Activated CD8-positive, alpha-beta T cell treated with anti-CD3 and anti-CD28 coated beads, Interleukin-2, amount 10 ng/mL, durations not matched to agents 7 days and 5 days (primary cell): ENCODE measurements around the gene KLHL42. TPM values are rescaled to one million over a fixed set of nuclear protein-coding genes. Genes with fewer than 3 reads are reported as not detected.
"Not testable (repeated sequence)": the region's sequence is repeated elsewhere in the genome, so short reads cannot be mapped to it uniquely, and the experiment has no call there.

Source experiments
- ATAC-seq: fragments of 150-1000 bp; cut with Tn5 transposase; one replicate; pipeline ENCODE4 v1.10.0; 2021; ENCODE audit warnings: moderate library complexity
- CTCF ChIA-PET: fragments of 350-600 bp; sonication (Branson Sonifier 250); formaldehyde crosslinking; loops from one replicate; lab custom pipeline; 2021; ENCODE audit warnings: antibody characterized with exemption; lab: Charles Lee
- POLR2A ChIA-PET: fragments of 350-600 bp; sonication (Branson Sonifier 250); formaldehyde crosslinking; loops from one replicate; lab custom pipeline; 2021; ENCODE audit warnings: antibody characterized with exemption; lab: Charles Lee
- DNase-seq: peaks from one replicate; pipeline ENCODE4 v3.0.0-alpha.2; 2020
- H3K27ac Mint-ChIP-seq: one replicate; pipeline ENCODE4 v1.8.0; 2021; ENCODE audit warnings: mild to moderate bottlenecking, mixed read lengths
- H3K27me3 Mint-ChIP-seq: one replicate; pipeline ENCODE4 v1.8.0; 2021; ENCODE audit warnings: low read depth, mixed read lengths
- H3K36me3 Mint-ChIP-seq: one replicate; pipeline ENCODE4 v1.8.0; 2021; ENCODE audit warnings: low read depth, mixed read lengths
- H3K4me1 Mint-ChIP-seq: one replicate; pipeline ENCODE4 v1.8.0; 2021; ENCODE audit warnings: low read depth, mixed read lengths
- H3K4me3 Mint-ChIP-seq: one replicate; pipeline ENCODE4 v1.8.0; 2021; ENCODE audit warnings: mild to moderate bottlenecking, mixed read lengths
- H3K9me3 Mint-ChIP-seq: one replicate; pipeline ENCODE4 v1.8.0; 2022; ENCODE audit warnings: mixed read lengths; ENCODE audit not compliant: insufficient read depth
- total RNA-seq, 2 experiments: library from RNA; stranded (reverse); gene quantifications; one replicate each; pipeline ENCODE4 v1.2.3, GENCODE V29; 2021

The KLHL42 gene
- total RNA-seq: 10 to 100 TPM; 15.9 to 16.9 TPM

GRCh38 chr12:27779920-27780611, at the start of gene KLHL42, which contains the start of gene MANSC4:
KLHL42 (plus strand) TSS chr12:27780233; CDS start chr12:27780331, 98 bp downstream.
MANSC4 (minus strand) TSS chr12:27780236; CDS start chr12:27771276, 8,960 bp downstream.
- ChIA-PET POLR2A (interaction anchor here (0.5 to 1.8 kb wide), 10 partner anchors 11 to 342 kb away, joined by 3 to 10 read pairs (median 3); no protein-coding TSS in a partner anchor), CTCF (interaction anchor here (0.9 to 2.9 kb wide), 11 partner anchors 9 to 46 kb away, joined by 3 to 24 read pairs (median 4); no protein-coding TSS in a partner anchor)
- DNase-seq: peak; percentile 77
- ATAC-seq: peak; percentile 90
- Mint-ChIP-seq H3K4me3 (peak within 1 kb of the TSS; percentile 81), H3K27ac (peak within 1 kb of the TSS; percentile 86), H3K9me3 (no peaks in the 10 kb centered on the region), H3K36me3 (peaks cover 26% of the 10 kb centered on the region), H3K27me3 (peaks cover 7% of the 10 kb centered on the region), H3K4me1 (peaks cover 34% of the 10 kb centered on the region)

GRCh38 chr12:27732281-27732680, 47.8 kb upstream of the KLHL42 start:
- Mint-ChIP-seq H3K4me1 (no peaks in the 10 kb centered on the region), H3K4me3 (no peak overlapping the region), H3K27ac (no peak overlapping the region), H3K27me3 (no peaks in the 10 kb centered on the region), H3K36me3 (peaks cover 26% of the 10 kb centered on the region), H3K9me3 (no peaks in the 10 kb centered on the region)
- no peak for ATAC-seq
- peak; percentile 34 for DNase-seq
- POLR2A ChIA-PET: interaction anchor here (1.1 kb wide), 1 partner anchor 89 kb away, joined by 3 read pairs; no protein-coding TSS in a partner anchor
- CTCF ChIA-PET: interaction anchor here (0.6 to 7.2 kb wide), 15 partner anchors 8 to 630 kb away, joined by 3 to 99 read pairs (median 3); partner anchors contain the start of genes KLHL42, MANSC4 and REP15

GRCh38 chr12:27733052-27733656, 46.9 kb upstream of the KLHL42 start:
- ChIA-PET POLR2A (interaction anchor here (0.7 to 1.1 kb wide), 2 partner anchors 88 to 581 kb away, joined by 3 read pairs; no protein-coding TSS in a partner anchor), CTCF (interaction anchor here (0.7 to 7.2 kb wide), 25 partner anchors 9 to 215 kb away, joined by 3 to 99 read pairs (median 4); partner anchors contain the start of genes KLHL42, MANSC4 and REP15)
- peaks cover 28% of the 10 kb centered on the region for H3K36me3 Mint-ChIP-seq
- DNase-seq (peak; percentile 53), ATAC-seq (peak; percentile 57)
- H3K9me3 Mint-ChIP-seq: no peaks in the 10 kb centered on the region
- no peak overlapping the region for H3K27ac Mint-ChIP-seq
- H3K4me3 Mint-ChIP-seq: no peak overlapping the region
- no peaks in the 10 kb centered on the region for H3K27me3 Mint-ChIP-seq
- H3K4me1 Mint-ChIP-seq: no peaks in the 10 kb centered on the region

GRCh38 chr12:27733791-27734190, 46.2 kb upstream of the KLHL42 start:
- ChIA-PET CTCF (interaction anchor here (0.5 to 7.2 kb wide), 23 partner anchors 8 to 1032 kb away, joined by 3 to 99 read pairs (median 4); partner anchors contain the start of genes KLHL42 and MANSC4), POLR2A (interaction anchor here (0.7 kb wide), 1 partner anchor 581 kb away, joined by 3 read pairs; no protein-coding TSS in a partner anchor)
- Mint-ChIP-seq H3K9me3 (no peaks in the 10 kb centered on the region), H3K4me3 (no peak overlapping the region), H3K4me1 (peaks cover 1% of the 10 kb centered on the region), H3K27me3 (no peaks in the 10 kb centered on the region), H3K27ac (no peak overlapping the region), H3K36me3 (peaks cover 28% of the 10 kb centered on the region)
- no peak for DNase-seq
- ATAC-seq: no peak

- ATAC-seq, POLR2A ChIA-PET, H3K9me3 Mint-ChIP-seq, H3K4me3 Mint-ChIP-seq, H3K27me3 Mint-ChIP-seq, H3K27ac Mint-ChIP-seq, H3K4me1 Mint-ChIP-seq, DNase-seq: not testable (repeated sequence)
- H3K36me3 Mint-ChIP-seq: peaks cover 23% of the 10 kb centered on the region
- CTCF ChIA-PET: interaction anchor here (0.5 to 7.2 kb wide), 12 partner anchors 8 to 1032 kb away, joined by 3 to 99 read pairs (median 6); partner anchors contain the start of genes KLHL42 and MANSC4
These were observed 45.7 kb upstream of the KLHL42 start for GRCh38 chr12:27734321-27734720.

GRCh38 chr12:27743601-27744000, 36.4 kb upstream of the KLHL42 start:
- DNase-seq (no peak), ATAC-seq (no peak)
- Mint-ChIP-seq H3K4me3 (no peak overlapping the region), H3K4me1 (peaks cover 8% of the 10 kb centered on the region), H3K36me3 (peaks cover 41% of the 10 kb centered on the region), H3K27ac (no peak overlapping the region), H3K27me3 (no peaks in the 10 kb centered on the region), H3K9me3 (no peaks in the 10 kb centered on the region)
- ChIA-PET CTCF (interaction anchor here (0.6 to 3.4 kb wide), 2 partner anchors 77 to 809 kb away, joined by 3 to 18 read pairs; no protein-coding TSS in a partner anchor), POLR2A (no interaction called here)

GRCh38 chr12:27745734-27746133, 34.3 kb upstream of the KLHL42 start:
- ATAC-seq, H3K4me3 Mint-ChIP-seq, H3K27me3 Mint-ChIP-seq, POLR2A ChIA-PET, DNase-seq, H3K27ac Mint-ChIP-seq, H3K9me3 Mint-ChIP-seq, H3K4me1 Mint-ChIP-seq: not testable (repeated sequence)
- H3K36me3 Mint-ChIP-seq: peaks cover 34% of the 10 kb centered on the region
- CTCF ChIA-PET: interaction anchor here (0.7 to 2.7 kb wide), 2 partner anchors 12 to 76 kb away, joined by 3 to 14 read pairs; no protein-coding TSS in a partner anchor

GRCh38 chr12:27747111-27747820, 32.8 kb upstream of the KLHL42 start:
- no peaks in the 10 kb centered on the region for H3K4me1 Mint-ChIP-seq
- H3K27me3 Mint-ChIP-seq: no peaks in the 10 kb centered on the region
- H3K27ac Mint-ChIP-seq: no peak overlapping the region
- ATAC-seq (no peak), DNase-seq (no peak)
- POLR2A ChIA-PET: no interaction called here
- peaks cover 33% of the 10 kb centered on the region for H3K36me3 Mint-ChIP-seq
- no peak overlapping the region for H3K4me3 Mint-ChIP-seq
- CTCF ChIA-PET: interaction anchor here (0.6 to 1.7 kb wide), 2 partner anchors 11 to 63 kb away, joined by 3 to 5 read pairs; no protein-coding TSS in a partner anchor
- no peaks in the 10 kb centered on the region for H3K9me3 Mint-ChIP-seq

- H3K27me3 Mint-ChIP-seq: no peaks in the 10 kb centered on the region
- ChIA-PET POLR2A (no interaction called here), CTCF (no interaction called here)
- H3K4me1 Mint-ChIP-seq: no peaks in the 10 kb centered on the region
- peaks cover 27% of the 10 kb centered on the region for H3K36me3 Mint-ChIP-seq
- no peaks in the 10 kb centered on the region for H3K9me3 Mint-ChIP-seq
- no peak overlapping the region for H3K4me3 Mint-ChIP-seq
- ATAC-seq: no peak
- no peak for DNase-seq
- no peak overlapping the region for H3K27ac Mint-ChIP-seq
These were observed 28.5 kb upstream of the KLHL42 start for GRCh38 chr12:27751386-27752047.

- no peak for DNase-seq
These were observed 25.2 kb upstream of the KLHL42 start for GRCh38 chr12:27754795-27755194.

More at GRCh38 chr12:27754795-27755194, 25.2 kb upstream of the KLHL42 start:
- no peaks in the 10 kb centered on the region for H3K27me3 Mint-ChIP-seq
- H3K4me1 Mint-ChIP-seq: no peaks in the 10 kb centered on the region
- CTCF ChIA-PET: interaction anchor here (1.1 to 2.4 kb wide), 4 partner anchors 12 to 186 kb away, joined by 3 to 6 read pairs (median 4); no protein-coding TSS in a partner anchor
- H3K36me3 Mint-ChIP-seq: peaks cover 24% of the 10 kb centered on the region
- ATAC-seq: no peak
- no peak overlapping the region for H3K27ac Mint-ChIP-seq
- POLR2A ChIA-PET: no interaction called here
- no peaks in the 10 kb centered on the region for H3K9me3 Mint-ChIP-seq
- no peak overlapping the region for H3K4me3 Mint-ChIP-seq
